Colonic mucosa (tissue), 4 donors: ENCODE measurements around the gene FRY. TPM values are rescaled to one million over a fixed set of nuclear protein-coding genes. Genes with fewer than 3 reads are reported as not detected.

Experiments used
- DNase-seq: peaks from one replicate; pipeline ENCODE4 v3.0.0-alpha.2; 2020
- H3K27ac ChIP-seq: fragments of 200-600 bp; one replicate; pipeline ENCODE4 v1.8.0; 2021
- H3K27me3 ChIP-seq: fragments of 200-600 bp; one replicate; pipeline ENCODE4 v1.8.0; 2021
- H3K36me3 ChIP-seq: fragments of 200-600 bp; one replicate; pipeline ENCODE4 v1.8.0; 2021
- H3K4me1 ChIP-seq: fragments of 200-600 bp; one replicate; pipeline ENCODE4 v1.8.0; 2021; ENCODE audit warnings: mild to moderate bottlenecking
- H3K4me3 ChIP-seq: fragments of 200-600 bp; one replicate; pipeline ENCODE4 v1.8.0; 2021
- H3K9ac ChIP-seq, 2 donors: one replicate each; pipeline ENCODE4 v1.7.0; 2013; ENCODE audit warnings: control low read depth in 2 of 2, low read depth in 2 of 2, low read length in 2 of 2
- H3K9me3 ChIP-seq: fragments of 200-600 bp; one replicate; pipeline ENCODE4 v1.8.0; 2021
- intact Hi-C: fragments of 100-400 bp; cut with DNase I; formaldehyde crosslinking; loops from one replicate; pipeline ENCODE4 v1.14.1; 2022
- total RNA-seq, 2 donors: library from RNA; stranded (reverse); fragmentation: NEBNext Ultra II Directional in 1 of 2; extraction: Animal tissue kit (Norgen Biotek cat#: 25700) in 1 of 2; gene quantifications; one replicate each; pipeline ENCODE4 v1.2.1, GENCODE V29; 2021
- TF ChIP-seq, protein P1 (sequence below): fragments of 200-600 bp; IDR thresholded peaks from one replicate; pipeline ENCODE4 v1.8.0; 2022; ENCODE audit warnings: antibody characterized with exemption, mild to moderate bottlenecking
- donor health status: healthy.
- donor health status: DM: no; HTN: no; CAD: no.
- donor health status: DM: no; HTN: no; CAD: no.

The FRY gene
- total RNA-seq, 2 donors from 2014 or later: 7.0 to 19.9 TPM

- Histone ChIP-seq H3K9ac (no peak overlapping the region), H3K27me3 (no peaks in the 10 kb centered on the region), H3K4me3 (no peak overlapping the region), H3K9me3 (no peaks in the 10 kb centered on the region), H3K4me1 (no peaks in the 10 kb centered on the region), H3K36me3 (no peaks in the 10 kb centered on the region), H3K27ac (no peak overlapping the region)
- DNase-seq: no peak
- intact Hi-C loops: no loop called here
- TF ChIP-seq, protein P1, sequence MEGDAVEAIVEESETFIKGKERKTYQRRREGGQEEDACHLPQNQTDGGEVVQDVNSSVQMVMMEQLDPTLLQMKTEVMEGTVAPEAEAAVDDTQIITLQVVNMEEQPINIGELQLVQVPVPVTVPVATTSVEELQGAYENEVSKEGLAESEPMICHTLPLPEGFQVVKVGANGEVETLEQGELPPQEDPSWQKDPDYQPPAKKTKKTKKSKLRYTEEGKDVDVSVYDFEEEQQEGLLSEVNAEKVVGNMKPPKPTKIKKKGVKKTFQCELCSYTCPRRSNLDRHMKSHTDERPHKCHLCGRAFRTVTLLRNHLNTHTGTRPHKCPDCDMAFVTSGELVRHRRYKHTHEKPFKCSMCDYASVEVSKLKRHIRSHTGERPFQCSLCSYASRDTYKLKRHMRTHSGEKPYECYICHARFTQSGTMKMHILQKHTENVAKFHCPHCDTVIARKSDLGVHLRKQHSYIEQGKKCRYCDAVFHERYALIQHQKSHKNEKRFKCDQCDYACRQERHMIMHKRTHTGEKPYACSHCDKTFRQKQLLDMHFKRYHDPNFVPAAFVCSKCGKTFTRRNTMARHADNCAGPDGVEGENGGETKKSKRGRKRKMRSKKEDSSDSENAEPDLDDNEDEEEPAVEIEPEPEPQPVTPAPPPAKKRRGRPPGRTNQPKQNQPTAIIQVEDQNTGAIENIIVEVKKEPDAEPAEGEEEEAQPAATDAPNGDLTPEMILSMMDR: no peak
These were observed 267.1 kb downstream of the FRY start for GRCh38 chr13:32298695-32299094.

DNA sequence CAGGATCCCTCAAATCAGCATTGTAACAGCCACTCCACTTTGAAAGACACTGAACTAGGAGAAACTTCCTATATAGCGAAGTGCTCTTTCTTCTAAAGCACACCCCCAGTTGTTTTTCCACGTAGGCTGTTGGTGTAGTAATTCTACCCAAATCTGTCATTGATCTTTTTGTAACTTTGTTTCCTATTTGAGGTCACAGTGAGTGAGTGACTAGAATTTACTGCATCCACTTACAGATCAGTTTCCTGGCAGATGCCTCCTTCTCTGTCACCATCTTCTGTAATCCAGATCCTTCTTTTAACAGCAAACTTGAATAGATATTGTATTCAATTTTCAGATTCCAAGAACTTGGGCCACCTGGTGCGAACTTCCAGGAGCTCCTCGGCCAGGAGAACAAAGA lies 268.3 kb downstream of the FRY start:
- intact Hi-C loops: no loop called here
- no peaks in the 10 kb centered on the region for H3K36me3 ChIP-seq
- no peak overlapping the region for H3K9ac ChIP-seq
- H3K4me1 ChIP-seq: no peaks in the 10 kb centered on the region
- TF ChIP-seq, protein P1: no peak
- H3K9me3 ChIP-seq: no peaks in the 10 kb centered on the region
- H3K27me3 ChIP-seq: no peaks in the 10 kb centered on the region
- no peak overlapping the region for H3K4me3 ChIP-seq
- no peak overlapping the region for H3K27ac ChIP-seq
- DNase-seq: no peak

DNA sequence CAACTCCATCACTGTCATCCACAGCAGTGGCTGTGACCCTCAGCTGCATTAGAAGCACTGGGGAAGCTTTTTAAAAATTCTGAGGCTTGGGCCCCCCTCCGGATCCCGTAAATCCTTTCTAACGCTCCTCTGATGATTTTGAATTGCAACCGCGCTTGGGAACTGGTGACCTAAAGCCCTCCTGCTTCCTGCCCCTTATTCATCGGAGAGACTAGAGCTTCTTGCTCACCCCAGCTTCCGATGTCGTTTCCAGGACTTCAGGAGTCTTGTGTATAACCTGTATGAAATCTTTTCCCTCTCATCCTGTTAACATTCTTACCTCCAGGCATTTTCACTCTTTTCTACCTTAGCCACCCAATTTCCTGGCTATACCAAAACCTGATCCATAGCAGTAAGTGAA lies 268.8 kb downstream of the FRY start:
- no peak for DNase-seq
- intact Hi-C loops: no loop called here
- Histone ChIP-seq H3K36me3 (no peaks in the 10 kb centered on the region), H3K4me3 (no peak overlapping the region), H3K27me3 (no peaks in the 10 kb centered on the region), H3K9me3 (no peaks in the 10 kb centered on the region), H3K9ac (no peak overlapping the region), H3K27ac (no peak overlapping the region), H3K4me1 (no peaks in the 10 kb centered on the region)
- TF ChIP-seq, protein P1: no peak

- Histone ChIP-seq H3K4me1 (no peaks in the 10 kb centered on the region), H3K36me3 (no peaks in the 10 kb centered on the region), H3K9ac (no peak overlapping the region), H3K9me3 (no peaks in the 10 kb centered on the region), H3K27me3 (no peaks in the 10 kb centered on the region), H3K27ac (no peak overlapping the region), H3K4me3 (no peak overlapping the region)
- intact Hi-C loops: no loop called here
- TF ChIP-seq, protein P1: no peak
- DNase-seq: no peak
These were observed 269.3 kb downstream of the FRY start for GRCh38 chr13:32300920-32301319.

DNA sequence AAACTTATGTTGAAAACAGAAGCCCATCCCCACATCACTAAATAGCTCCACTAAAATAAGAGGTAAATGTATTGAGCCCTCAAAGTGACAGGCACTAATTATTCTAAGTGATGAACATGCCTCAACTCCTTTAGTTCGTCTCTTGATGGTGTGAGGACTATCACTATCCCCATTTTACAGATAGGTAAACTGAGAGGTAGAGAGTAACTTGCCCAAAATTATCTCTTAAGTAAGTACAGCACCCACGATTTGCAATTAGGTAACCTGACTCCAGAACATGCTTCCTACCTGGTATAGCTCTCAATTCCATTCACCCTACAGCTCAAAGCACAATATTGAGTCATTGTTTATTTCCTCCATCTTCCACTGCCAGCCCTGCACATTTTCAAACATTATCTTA lies 270.9 kb downstream of the FRY start:
- Histone ChIP-seq H3K4me3 (no peak overlapping the region), H3K36me3 (no peaks in the 10 kb centered on the region), H3K4me1 (no peaks in the 10 kb centered on the region), H3K27ac (no peak overlapping the region), H3K9ac (no peak overlapping the region), H3K9me3 (no peaks in the 10 kb centered on the region), H3K27me3 (no peaks in the 10 kb centered on the region)
- intact Hi-C loops: no loop called here
- TF ChIP-seq, protein P1: no peak
- DNase-seq: no peak

GRCh38 chr13:32305646-32306045 lies 274.1 kb downstream of the FRY start:
- Histone ChIP-seq H3K4me3 (no peak overlapping the region), H3K27me3 (no peaks in the 10 kb centered on the region), H3K27ac (no peak overlapping the region), H3K36me3 (no peaks in the 10 kb centered on the region), H3K4me1 (no peaks in the 10 kb centered on the region), H3K9me3 (no peaks in the 10 kb centered on the region), H3K9ac (no peak overlapping the region)
- intact Hi-C loops: no loop called here
- DNase-seq: no peak
- TF ChIP-seq, protein P1: no peak
